G401 (cell line): ENCODE data around the gene ITGB7. TPM values are rescaled to one million over a fixed set of nuclear protein-coding genes. Genes with fewer than 3 reads are reported as not detected.

Experiments
- DNase-seq: peaks from one replicate; pipeline ENCODE4 v3.0.0-alpha.2; 2015; ENCODE audit warnings: low spot score
- in situ Hi-C: cut with HindIII; loops from 2 replicates; pipeline ENCODE4 v1.10.0; 2016; ENCODE audit warnings: low sequenced_read_pairs, mixed read lengths
- total RNA-seq: library from RNA; depleted of rRNA; stranded (reverse); fragments of >200 nt; shearing (Covaris generic); gene quantifications from 2 replicates; pipeline ENCODE4 v1.2.3, GENCODE V29; 2014; rRNA removed

Gene ITGB7
- 0.41 and 0.49 TPM in 2 replicates for total RNA-seq

DNA sequence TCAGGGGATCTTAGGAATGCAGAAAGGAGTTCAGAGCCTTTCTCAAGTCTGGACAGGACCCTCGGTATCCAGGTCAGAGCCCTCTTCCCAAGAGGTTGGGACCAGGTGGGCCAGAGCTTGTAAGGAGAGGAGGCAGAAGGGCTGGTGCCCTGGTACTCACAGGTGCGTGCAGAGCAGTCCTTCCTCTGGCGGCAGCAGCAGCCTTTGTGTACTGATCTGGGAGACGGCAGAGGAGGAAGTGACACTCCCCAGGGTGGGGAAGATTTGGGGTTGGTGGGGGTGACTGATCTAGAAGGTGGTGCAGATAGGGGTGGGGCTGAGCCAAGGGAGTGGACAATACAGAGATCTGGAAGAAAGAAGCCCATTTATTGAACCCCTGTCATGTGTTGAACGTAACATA is at the start of gene ITGB7:
Gene ITGB7 (minus strand): TSS at position 210 of the 400 bp plus-strand sequence. CDS start 6,808 bp downstream, outside the sequence.
- in situ Hi-C loops = no loop called here
- DNase-seq = no peak

- no peak for DNase-seq
- in situ Hi-C loops = no loop called here
Observed at GRCh38 chr12:53255996-53256395, 48.9 kb upstream of the ITGB7 start.

DNA sequence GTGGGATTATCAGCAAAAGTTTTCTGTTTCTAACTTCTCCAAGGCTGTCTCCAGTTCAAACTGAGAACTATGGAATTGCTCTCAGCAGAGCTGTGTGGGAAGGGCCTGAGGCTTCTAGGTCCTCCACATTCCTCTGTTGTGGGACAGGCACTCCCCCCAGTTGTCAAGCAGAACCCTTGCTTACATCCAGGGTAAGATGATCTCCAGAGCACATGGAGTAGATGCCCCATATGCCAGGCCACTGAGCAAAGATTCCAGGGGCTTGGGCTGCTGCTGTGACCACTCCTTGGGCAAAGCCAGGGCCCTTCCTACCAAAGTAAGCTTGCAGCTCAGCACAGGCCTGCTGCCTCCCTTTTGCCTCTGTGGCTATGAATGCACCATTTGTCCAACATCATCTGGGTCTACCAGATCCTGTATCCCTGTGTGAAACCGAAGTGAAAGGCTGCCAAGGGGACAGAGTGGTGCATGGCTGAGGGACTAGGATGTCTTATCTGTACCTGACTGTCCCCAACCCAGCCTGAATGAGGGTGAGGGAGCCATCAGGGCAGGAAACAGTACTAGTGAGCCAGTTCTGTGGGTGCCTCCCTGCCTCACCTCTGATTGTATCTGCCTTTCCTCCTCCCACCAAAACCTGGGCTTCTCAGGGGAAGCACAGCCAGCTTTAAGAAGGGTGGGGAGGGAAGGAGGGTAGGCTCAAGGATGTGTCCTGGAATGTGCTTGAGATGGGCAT is 47.9 kb upstream of the ITGB7 start:
- in situ Hi-C loops = no loop called here

DNA sequence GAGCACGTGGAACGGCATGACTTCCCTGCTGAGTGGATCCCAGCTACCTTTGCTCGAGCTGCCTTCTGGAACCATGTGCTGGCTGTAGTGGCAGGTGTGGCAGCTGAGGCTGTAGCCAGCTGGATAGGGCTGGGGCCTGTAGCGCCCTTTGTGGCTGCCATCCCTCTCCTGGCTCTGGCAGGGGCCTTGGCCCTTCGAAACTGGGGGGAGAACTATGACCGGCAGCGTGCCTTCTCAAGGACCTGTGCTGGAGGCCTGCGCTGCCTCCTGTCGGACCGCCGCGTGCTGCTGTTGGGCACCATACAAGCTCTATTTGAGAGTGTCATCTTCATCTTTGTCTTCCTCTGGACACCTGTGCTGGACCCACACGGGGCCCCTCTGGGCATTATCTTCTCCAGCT is 46.2 kb upstream of the ITGB7 start:
- no peak for DNase-seq
- in situ Hi-C loops = no loop called here

More for the DNA sequence above, 47.9 kb upstream of the ITGB7 start:
- no peak for DNase-seq

DNA sequence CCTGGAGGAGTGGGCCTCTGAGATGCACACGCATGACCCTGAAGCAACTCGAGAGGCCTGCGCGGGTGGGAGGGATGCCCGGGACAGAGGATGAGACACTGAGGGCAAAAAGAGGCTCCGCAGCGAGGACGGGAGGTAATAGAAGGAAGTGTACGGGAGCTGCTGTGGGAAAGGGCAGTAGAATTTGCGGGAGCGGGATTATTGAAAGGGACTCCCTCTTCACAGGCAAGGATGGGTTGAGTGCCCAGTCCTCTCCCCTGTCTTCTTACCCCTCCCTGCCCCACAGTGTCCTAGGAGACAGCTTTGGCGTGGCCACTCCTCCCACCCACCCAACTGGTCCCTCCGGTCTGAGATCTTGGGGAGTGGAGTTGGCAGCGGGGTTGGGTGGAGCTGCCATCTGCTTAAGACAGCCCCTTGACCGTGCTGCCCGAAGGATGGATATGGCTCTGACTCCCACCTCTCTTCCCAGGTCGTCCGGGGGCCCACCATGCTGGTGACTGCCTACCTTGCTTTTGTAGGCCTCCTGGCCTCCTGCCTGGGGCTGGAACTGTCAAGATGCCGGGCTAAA is 45.4 kb upstream of the ITGB7 start:
- in situ Hi-C loops = no loop called here
- DNase-seq = no peak

GRCh38 chr12:53251477-53252348 is 44.7 kb upstream of the ITGB7 start:
- DNase-seq = peak; percentile 82
- in situ Hi-C loops = no loop called here

DNA sequence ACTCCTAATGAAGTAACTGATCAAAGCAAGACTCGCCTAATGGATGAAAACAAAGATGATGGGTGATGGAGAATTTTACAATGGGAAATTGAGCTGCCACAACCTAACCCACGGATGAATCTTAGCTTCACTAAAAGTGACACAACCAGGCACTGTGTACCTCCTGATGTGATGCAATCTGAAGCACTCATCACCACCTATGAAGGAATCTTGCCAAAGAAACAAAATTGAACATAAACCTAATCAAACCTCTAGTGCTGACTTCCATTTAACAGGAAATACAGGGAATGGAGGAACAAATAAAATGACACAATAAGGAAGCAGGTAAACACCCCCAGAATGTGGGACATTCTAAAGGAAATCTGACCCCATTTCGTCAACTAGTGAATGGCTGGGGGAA is 38.2 kb upstream of the ITGB7 start:
- DNase-seq = no peak
- in situ Hi-C loops = no loop called here

DNA sequence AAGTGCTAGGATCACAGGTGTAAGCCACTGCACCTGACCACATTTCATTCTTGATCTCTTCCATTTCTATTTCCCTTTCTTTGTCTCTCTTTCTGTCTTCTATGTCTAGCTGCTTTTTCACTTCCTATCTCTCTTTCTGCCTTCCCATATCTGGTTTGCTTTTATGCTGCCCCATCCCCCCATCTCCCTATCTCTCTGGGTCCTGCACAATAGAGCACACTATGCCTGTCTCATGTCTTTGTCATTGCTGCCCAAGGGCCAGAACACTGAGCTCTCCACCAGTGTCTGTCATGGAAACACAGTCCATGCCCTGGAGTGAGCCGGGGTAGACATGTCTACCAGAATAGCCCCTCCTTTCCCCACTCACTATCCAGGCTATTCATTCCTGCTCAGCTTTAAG is 37.3 kb upstream of the ITGB7 start:
- in situ Hi-C loops = no loop called here
- DNase-seq = no peak

GRCh38 chr12:53241623-53242412 is 34.8 kb upstream of the ITGB7 start:
- in situ Hi-C loops = no loop called here

DNA sequence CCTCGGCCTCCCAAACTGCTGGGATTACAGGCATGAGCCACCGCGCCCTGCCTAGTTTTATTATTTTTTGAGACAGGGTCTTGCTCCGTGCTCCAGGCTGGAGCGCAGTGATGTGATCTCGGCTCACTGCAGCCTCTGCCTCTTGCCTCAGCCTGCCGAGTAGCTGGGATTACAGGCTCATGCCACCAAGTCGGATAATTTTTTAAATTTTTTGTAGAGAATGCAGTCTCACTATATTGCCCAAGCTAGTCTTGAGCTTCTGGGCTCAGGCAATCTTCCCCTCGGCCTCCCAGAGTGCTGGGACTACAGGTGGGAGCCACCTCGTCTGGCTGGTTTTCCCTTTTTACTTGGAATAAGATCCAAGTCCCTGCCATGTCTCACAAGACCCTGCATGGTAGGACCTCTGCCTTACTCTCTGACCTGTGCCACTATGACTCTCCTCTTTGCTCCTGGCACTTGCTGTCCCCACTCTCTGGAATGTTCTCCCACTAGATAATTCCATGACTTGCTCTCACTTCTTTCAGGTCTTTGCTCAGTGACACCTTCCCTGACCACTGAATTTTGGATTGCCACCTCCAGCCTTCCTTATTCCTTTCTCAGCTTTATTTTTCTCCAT is 32.7 kb upstream of the ITGB7 start:
- no peak for DNase-seq
- in situ Hi-C loops = no loop called here

More at GRCh38 chr12:53241623-53242412, 34.8 kb upstream of the ITGB7 start:
- no peak for DNase-seq

DNA sequence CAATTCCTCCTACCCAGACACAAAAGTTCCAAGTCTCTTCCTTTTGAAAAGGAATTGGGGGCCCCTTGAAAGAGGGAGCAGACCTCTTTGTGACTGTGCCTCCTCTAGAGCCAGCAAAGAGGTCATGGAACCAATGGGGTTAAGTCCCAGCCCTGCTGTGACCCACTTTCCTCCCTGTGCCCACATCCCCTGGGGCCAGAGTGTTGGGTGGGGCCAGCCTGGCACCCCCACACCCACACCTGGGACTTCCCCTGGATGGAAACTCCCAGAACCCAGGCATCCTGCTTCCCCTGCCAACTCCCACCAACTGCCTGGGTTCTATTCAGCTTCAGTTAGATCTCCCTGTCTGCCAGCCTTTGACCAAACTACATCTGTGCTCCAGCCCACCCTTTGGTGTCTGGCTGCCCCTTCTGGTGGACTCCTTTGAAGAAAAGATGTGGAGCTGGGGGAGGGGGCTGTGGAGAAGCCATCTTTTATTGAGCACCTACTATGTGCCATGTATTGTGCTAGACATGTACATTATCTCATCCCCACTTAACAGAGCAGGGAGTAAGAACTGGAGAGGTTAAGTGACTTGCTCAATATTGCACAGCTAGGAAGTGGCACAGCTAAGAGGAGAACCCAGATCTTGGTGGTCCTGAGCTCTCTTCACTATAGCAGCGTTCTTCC is 29.5 kb upstream of the ITGB7 start:
- in situ Hi-C loops = no loop called here
- DNase-seq = no peak

GRCh38 chr12:53235742-53236442 is 28.8 kb upstream of the ITGB7 start:
- in situ Hi-C loops = no loop called here
- no peak for DNase-seq

GRCh38 chr12:53235164-53235563 is 28.1 kb upstream of the ITGB7 start:
- in situ Hi-C loops = no loop called here
- no peak for DNase-seq

DNA sequence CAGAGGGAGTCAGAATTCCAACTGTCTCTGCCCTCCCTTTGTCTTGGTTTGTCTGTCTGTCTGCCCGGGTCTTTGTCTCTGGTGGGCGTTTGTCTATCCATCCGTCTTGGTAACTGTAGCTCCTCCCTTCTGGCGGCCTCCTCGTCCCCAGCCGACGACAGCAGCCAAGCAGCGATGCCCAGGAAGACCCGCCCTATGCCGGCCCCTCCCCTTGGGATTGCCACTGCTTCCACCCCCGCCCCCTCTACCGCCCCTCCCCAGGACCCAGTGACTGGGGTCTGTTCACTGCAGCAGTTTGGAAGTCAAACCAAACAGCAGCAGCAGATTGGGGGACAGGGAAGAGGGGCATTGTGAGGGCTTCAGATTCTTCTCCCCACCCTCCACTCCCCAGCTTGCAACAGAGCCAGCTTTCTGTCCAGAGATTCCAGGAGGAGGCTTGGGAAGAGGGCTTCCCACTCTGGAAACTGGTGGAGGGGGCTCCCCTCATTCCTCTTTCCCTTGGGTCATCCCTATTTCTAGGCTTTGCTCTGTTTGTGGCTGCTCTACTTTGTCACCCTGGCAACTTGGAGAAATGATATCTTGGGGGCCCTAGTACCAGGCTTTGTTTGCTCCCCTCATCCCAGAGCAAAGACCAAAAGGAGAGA is 27.3 kb upstream of the ITGB7 start:
- in situ Hi-C loops = no loop called here
- DNase-seq = no peak

GRCh38 chr12:53233671-53234121 is 26.6 kb upstream of the ITGB7 start:
- in situ Hi-C loops = no loop called here
- DNase-seq = no peak

DNA sequence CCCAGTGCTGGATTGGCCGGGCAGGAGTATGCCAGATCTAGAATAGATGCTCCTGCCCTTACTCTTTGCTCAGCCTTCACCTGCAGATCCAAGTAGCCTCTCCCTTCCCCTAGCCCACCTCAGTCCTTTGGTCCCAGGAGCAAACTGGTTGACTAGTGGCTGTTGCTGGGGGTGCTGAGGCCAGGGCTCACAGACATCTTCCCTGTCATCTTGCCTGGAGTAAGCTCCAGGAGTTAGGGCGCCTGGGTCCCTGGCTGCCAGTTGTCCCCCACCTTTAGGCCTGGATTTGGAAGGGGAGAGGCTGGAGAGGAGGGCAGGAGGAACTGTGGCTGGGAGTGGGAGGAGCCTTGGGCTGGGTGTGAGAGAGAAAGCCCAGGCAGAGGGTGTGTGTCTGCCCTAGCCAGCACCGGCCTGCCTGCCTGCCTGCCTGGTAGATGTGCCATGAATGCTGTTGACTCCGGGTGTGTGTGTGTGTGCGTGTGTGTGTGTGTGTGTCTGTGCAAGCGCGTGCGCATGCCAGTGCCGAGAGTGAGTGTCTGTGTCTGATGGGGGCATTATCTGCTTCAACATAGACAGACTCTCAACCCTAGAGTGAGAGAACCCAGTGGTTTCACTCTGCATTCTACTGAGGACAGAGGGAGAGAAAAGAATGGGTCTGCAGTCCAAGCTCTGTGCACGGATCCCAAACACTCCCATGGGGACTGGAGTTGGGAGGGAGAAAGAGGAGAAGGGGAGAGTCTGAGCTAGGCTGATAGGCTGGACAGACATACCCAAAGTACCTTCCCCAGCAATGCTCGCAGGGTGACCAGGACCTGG is 25.8 kb upstream of the ITGB7 start:
- peak; percentile 76 for DNase-seq
- in situ Hi-C loops = no loop called here
